Measurements from ENCODE around the gene ZDHHC1. TPM values are rescaled to one million over a fixed set of nuclear protein-coding genes. Genes with fewer than 3 reads are reported as not detected.
A peak's percentile ranks its signal among the peaks of the same experiment; 100 is the strongest.

Gene ZDHHC1
- total and polyA plus RNA-seq, 2 donors (not counting 3 experiments of a cell fraction or from before 2014, with no cell fraction given) = 11.4 to 14.4 TPM

DNA sequence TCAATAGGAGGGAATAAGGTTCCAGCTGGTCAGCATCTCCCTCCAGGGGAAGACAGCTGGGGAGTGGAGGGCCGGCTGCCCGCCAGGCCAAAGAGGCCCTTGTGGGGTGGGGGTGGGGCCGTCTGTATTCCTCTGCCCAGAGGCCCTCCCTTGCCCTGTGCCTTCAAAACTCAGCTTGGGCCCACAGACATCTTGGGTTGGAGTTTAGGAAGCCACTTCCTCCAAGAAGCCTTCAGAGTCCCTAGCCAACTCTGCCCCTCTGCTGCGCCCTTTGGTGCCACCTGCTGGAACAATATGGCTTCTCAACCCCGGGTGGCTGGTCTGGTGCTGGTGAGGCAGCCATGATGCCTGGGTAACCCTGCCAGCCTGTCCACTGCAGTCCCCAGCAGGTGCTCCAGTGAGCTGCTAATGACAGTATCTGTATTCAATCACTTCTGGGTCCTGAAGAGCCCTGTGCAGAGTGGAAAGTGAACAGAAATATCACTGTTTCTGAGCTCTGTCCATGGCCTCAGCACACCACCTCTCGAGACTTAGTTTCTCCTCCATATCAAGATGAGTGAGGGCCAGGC lies 31.3 kb upstream of the ZDHHC1 start:
- ChIA-PET CTCF (interaction anchor here (0.9 to 5.8 kb wide), 11 partner anchors 9 to 187 kb away, joined by 3 to 57 read pairs (median 7); partner anchors contain the start of genes HSD11B2 and TPPP3), POLR2A (interaction anchor here (0.6 kb wide), 1 partner anchor 189 kb away, joined by 3 read pairs; no protein-coding TSS in a partner anchor)
- dilution Hi-C loops (cut with MboI; ENCODE audit: extremely low pct_ligation_motif_present, low sequenced_read_pairs) = no loop called here
- intact Hi-C loops (cut with micrococcal nuclease) = loop anchor here (1.0 to 5.0 kb wide), 2 partner anchors 19 to 75 kb away; no protein-coding TSS in a partner anchor
- H3K9me3 ChIP-seq (replicated peaks; ENCODE audit: control insufficient read depth, insufficient read depth, low read length) = no peaks in the 10 kb centered on the region
- H3K36me3 ChIP-seq (ENCODE audit: control insufficient read depth in 2 of 2, extremely low read depth in 1 of 2, insufficient read depth in 2 of 2, low read length in 2 of 2) = peaks cover 0 to 29% of the 10 kb centered on the region in 2 experiments
- DNase-seq (ENCODE audit: low read depth, low spot score) (peak; percentile 41), FAIRE-seq (peak; percentile 57)
- no peak overlapping the region for H3K27ac ChIP-seq (ENCODE audit: insufficient read depth, low read depth, low read length)
- TF ChIP-seq GATA2 (IDR thresholded peaks at IDR 0.05; ENCODE audit: insufficient read depth, insufficient read length, low read depth, low read length) (no peak), CTCF (IDR thresholded peaks at IDR 0.05; ENCODE audit: extremely low read depth in 1 of 2, insufficient read depth in 1 of 2, low read depth in 1 of 2, low read length in 2 of 2) (peak; percentile 63 to 66)
- H3K9ac ChIP-seq (replicated peaks; ENCODE audit: extremely low read depth, insufficient read depth, low read length) = no peak overlapping the region
- H2AFZ ChIP-seq (ENCODE audit: low read depth, low read length) = no peak overlapping the region
- no peaks in the 10 kb centered on the region for H4K20me1 ChIP-seq (replicated peaks; ENCODE audit: control insufficient read depth, extremely low read depth, insufficient read depth, low read length)
- BruUV-seq (replicated peaks) = no TSS peak
- H3K9me1 ChIP-seq (replicated peaks; ENCODE audit: control insufficient read depth, extremely low read depth, insufficient read depth, low read length) = no peaks in the 10 kb centered on the region
- H3K27me3 ChIP-seq (ENCODE audit: control insufficient read depth in 2 of 2, insufficient read depth in 2 of 2, low read length in 2 of 2) = no peaks in the 10 kb centered on the region
- H3K4me2 ChIP-seq (ENCODE audit: insufficient read depth, low read length) = no peak overlapping the region
- H3K4me1 ChIP-seq (ENCODE audit: control insufficient read depth, extremely low read depth, insufficient read depth, low read length) = no peaks in the 10 kb centered on the region
- no peaks in the 10 kb centered on the region for H3K79me2 ChIP-seq (ENCODE audit: control insufficient read depth, insufficient read depth, low read length)
- H3K4me3 ChIP-seq (replicated peaks in 1 of 3; ENCODE audit: insufficient read depth in 1 of 3, low read depth in 1 of 3, low read length in 3 of 3) = no peak overlapping the region

GRCh38 chr16:67446968-67447507 lies 30.8 kb upstream of the ZDHHC1 start:
- TF ChIP-seq CTCF (IDR thresholded peaks at IDR 0.05; ENCODE audit: extremely low read depth in 1 of 2, insufficient read depth in 1 of 2, low read depth in 1 of 2, low read length in 2 of 2) = no peak
- no peak for TF ChIP-seq MAX (IDR thresholded peaks at IDR 0.05; ENCODE audit: insufficient read depth, insufficient read length)
- TF ChIP-seq EZH2 (IDR thresholded peaks at IDR 0.05; ENCODE audit: borderline replicate concordance, low read depth, low read length, severe bottlenecking) = no peak
- no peak for TF ChIP-seq MYC (IDR thresholded peaks at IDR 0.05; ENCODE audit: low read depth, low read length)
- no peak for TF ChIP-seq JUN (IDR thresholded peaks at IDR 0.05; ENCODE audit: borderline replicate concordance, insufficient read depth, insufficient read length, low read depth)
- TF ChIP-seq GATA2 (IDR thresholded peaks at IDR 0.05; ENCODE audit: insufficient read depth, insufficient read length, low read depth, low read length) = no peak
- no peak for TF ChIP-seq POLR2AphosphoS5 (IDR thresholded peaks at IDR 0.05; ENCODE audit: insufficient read depth, low read depth, low read length)
- TF ChIP-seq POLR2A (IDR thresholded peaks at IDR 0.05; ENCODE audit: low read depth, low read length) = no peak
- no peak for TF ChIP-seq FOS (IDR thresholded peaks at IDR 0.05; ENCODE audit: borderline replicate concordance, insufficient read depth, low read length)
- Histone ChIP-seq H3K27ac (ENCODE audit: insufficient read depth, low read depth, low read length) (no peak overlapping the region), H3K79me2 (ENCODE audit: control insufficient read depth, insufficient read depth, low read length) (no peaks in the 10 kb centered on the region), H3K4me1 (ENCODE audit: control insufficient read depth, extremely low read depth, insufficient read depth, low read length) (no peaks in the 10 kb centered on the region), H3K9me1 (replicated peaks; ENCODE audit: control insufficient read depth, extremely low read depth, insufficient read depth, low read length) (no peaks in the 10 kb centered on the region), H2AFZ (ENCODE audit: low read depth, low read length) (no peak overlapping the region), H3K36me3 (ENCODE audit: control insufficient read depth in 2 of 2, extremely low read depth in 1 of 2, insufficient read depth in 2 of 2, low read length in 2 of 2) (peaks cover 0 to 27% of the 10 kb centered on the region in 2 experiments), H3K4me3 (replicated peaks in 1 of 3; ENCODE audit: insufficient read depth in 1 of 3, low read depth in 1 of 3, low read length in 3 of 3) (no peak overlapping the region), H3K4me2 (ENCODE audit: insufficient read depth, low read length) (no peak overlapping the region), H3K27me3 (ENCODE audit: control insufficient read depth in 2 of 2, insufficient read depth in 2 of 2, low read length in 2 of 2) (no peaks in the 10 kb centered on the region), H4K20me1 (replicated peaks; ENCODE audit: control insufficient read depth, extremely low read depth, insufficient read depth, low read length) (no peaks in the 10 kb centered on the region), H3K9ac (replicated peaks; ENCODE audit: extremely low read depth, insufficient read depth, low read length) (no peak overlapping the region), H3K9me3 (replicated peaks; ENCODE audit: control insufficient read depth, insufficient read depth, low read length) (no peaks in the 10 kb centered on the region)
- intact Hi-C loops (cut with micrococcal nuclease) = loop anchor here (1.0 to 5.0 kb wide), 2 partner anchors 19 to 75 kb away; no protein-coding TSS in a partner anchor
- FAIRE-seq (no peak), DNase-seq (ENCODE audit: low read depth, low spot score) (no peak)
- POLR2A ChIA-PET = interaction anchor here (0.6 kb wide), 1 partner anchor 188 kb away, joined by 3 read pairs; no protein-coding TSS in a partner anchor
- dilution Hi-C loops (cut with MboI; ENCODE audit: extremely low pct_ligation_motif_present, low sequenced_read_pairs) = no loop called here
- BruUV-seq (replicated peaks) = no TSS peak
- CTCF ChIA-PET = interaction anchor here (0.9 to 5.8 kb wide), 11 partner anchors 8 to 186 kb away, joined by 3 to 57 read pairs (median 7); partner anchors contain the start of genes HSD11B2 and TPPP3
